ENCODE data around the gene OARD1.

The OARD1 gene

GRCh38 chr6:41085182-41085581 is 13.0 kb upstream of the OARD1 start:
- no peak for TF ChIP-seq CTCF (IDR thresholded peaks at IDR 0.05; ENCODE audit: insufficient read depth, low read depth, low read length, missing control alignments)
- H3K4me3 ChIP-seq (ENCODE audit: low read length) = no peak overlapping the region
- no peak for DNase-seq (ENCODE audit: low read depth)

GRCh38 chr6:41083072-41083471 is 10.9 kb upstream of the OARD1 start:
- H3K4me3 ChIP-seq (ENCODE audit: low read length) = no peak overlapping the region
- DNase-seq (ENCODE audit: low read depth) = no peak
- no peak for TF ChIP-seq CTCF (IDR thresholded peaks at IDR 0.05; ENCODE audit: insufficient read depth, low read depth, low read length, missing control alignments)

GRCh38 chr6:41080621-41081020 is 8.5 kb upstream of the OARD1 start:
- no peak for TF ChIP-seq CTCF (IDR thresholded peaks at IDR 0.05; ENCODE audit: insufficient read depth, low read depth, low read length, missing control alignments)
- DNase-seq (ENCODE audit: low read depth) = no peak
- no peak overlapping the region for H3K4me3 ChIP-seq (ENCODE audit: low read length)

- no peak for TF ChIP-seq CTCF (IDR thresholded peaks at IDR 0.05; ENCODE audit: insufficient read depth, low read depth, low read length, missing control alignments)
- no peak for DNase-seq (ENCODE audit: low read depth)
- H3K4me3 ChIP-seq (ENCODE audit: low read length) = no peak overlapping the region
Measured at GRCh38 chr6:41079080-41079479, 6.9 kb upstream of the OARD1 start.

GRCh38 chr6:41078101-41078500 is 5.9 kb upstream of the OARD1 start:
- TF ChIP-seq CTCF (IDR thresholded peaks at IDR 0.05; ENCODE audit: insufficient read depth, low read depth, low read length, missing control alignments) = no peak
- DNase-seq (ENCODE audit: low read depth) = no peak
- no peak overlapping the region for H3K4me3 ChIP-seq (ENCODE audit: low read length)

GRCh38 chr6:41077536-41077935 is 5.4 kb upstream of the OARD1 start:
- TF ChIP-seq CTCF (IDR thresholded peaks at IDR 0.05; ENCODE audit: insufficient read depth, low read depth, low read length, missing control alignments) = no peak

More at GRCh38 chr6:41077536-41077935, 5.4 kb upstream of the OARD1 start:
- DNase-seq (ENCODE audit: low read depth) = peak; percentile 60
- H3K4me3 ChIP-seq (ENCODE audit: low read length) = no peak overlapping the region
